HUDEP-2 (cell line): ENCODE data around the gene STXBP1.
A peak's percentile ranks its signal among the peaks of the same experiment; 100 is the strongest.
"Not testable (repeated sequence)": the region's sequence is repeated elsewhere in the genome, so short reads cannot be mapped to it uniquely, and the experiment has no call there.

Source experiments
- DNase-seq, 76 experiments: peaks; one replicate each; lab custom pipeline; 2025; ENCODE audit not compliant: unreplicated experiment in 76 of 76; lab: John Stamatoyannopoulos, UW

STXBP1 gene

DNA sequence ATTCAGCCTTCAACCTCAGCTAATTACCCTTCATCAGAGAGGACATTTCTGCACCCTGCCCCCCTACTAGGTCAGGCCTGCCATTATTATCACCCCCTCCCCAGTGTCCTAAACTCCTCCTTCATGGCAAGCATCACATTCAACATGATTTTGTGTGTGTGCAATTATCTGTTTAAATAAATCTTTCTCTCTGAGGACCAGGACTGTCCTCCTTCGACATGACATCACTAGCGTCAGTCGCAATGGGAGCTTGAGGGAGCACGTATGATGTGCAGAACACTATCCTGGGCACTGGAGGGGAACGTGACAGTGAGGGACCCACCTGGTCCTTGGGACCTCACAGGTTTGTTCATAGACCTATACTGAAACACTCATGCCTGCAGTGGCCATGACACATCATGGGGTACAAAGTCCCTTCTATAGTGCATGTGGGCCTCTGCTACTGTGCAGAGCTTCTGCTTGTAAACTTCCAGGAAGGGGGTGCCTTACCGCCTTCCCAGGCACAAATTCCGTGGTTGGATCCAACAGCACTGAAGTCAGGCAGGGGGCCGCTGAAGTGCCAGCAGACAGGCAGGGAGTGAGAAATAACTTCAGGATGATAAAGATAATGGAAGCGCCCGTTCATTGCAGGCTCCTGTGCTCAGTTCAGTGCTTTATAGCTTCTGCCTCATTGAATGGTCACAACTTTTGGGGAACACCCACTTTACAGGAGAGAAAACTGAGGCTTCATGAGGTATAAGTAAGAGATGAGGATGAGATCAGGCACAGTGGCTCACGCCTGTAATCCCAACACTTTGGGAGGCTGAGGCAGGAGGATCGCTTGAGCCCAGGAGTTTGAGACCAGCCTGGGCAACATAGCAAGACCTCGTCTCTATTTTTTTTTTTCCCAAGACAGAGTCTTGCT is 36.0 kb upstream of the STXBP1 start:
- no peak for DNase-seq

DNA sequence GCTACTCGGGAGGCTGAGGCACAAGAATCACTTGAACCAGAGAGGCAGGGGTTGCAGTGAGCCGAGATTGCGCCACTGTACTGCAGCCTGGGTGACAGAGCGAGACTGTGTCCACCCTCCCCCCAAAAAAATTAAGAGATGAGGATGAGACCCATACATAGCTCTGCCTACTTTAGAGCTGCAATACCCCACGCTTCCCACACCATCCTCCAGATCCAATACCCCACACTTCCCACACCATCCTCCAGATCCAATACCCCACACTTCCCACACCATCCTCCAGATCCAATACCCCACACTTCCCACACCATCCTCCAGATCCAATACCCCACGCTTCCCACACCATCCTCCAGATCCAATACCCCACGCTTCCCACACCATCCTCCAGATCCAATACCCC is 34.9 kb upstream of the STXBP1 start:
- not testable (repeated sequence) for DNase-seq

DNA sequence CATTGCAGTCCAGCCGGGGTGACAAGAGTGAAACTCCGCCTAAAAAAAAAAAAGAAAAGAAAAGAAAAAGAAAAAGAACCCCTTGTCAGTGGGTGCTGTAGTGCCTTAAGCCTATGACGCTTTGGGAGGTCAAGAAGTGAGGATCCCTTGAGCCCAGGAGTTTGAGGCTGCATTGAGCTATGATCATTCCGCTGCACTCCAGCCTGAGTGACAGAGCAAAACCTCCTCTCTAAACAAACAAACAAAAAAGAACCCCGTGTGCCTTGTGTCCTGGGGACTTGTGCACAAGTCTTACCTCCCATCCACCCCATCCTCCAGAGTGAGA is 33.5 kb upstream of the STXBP1 start:
- DNase-seq, result no peak

DNA sequence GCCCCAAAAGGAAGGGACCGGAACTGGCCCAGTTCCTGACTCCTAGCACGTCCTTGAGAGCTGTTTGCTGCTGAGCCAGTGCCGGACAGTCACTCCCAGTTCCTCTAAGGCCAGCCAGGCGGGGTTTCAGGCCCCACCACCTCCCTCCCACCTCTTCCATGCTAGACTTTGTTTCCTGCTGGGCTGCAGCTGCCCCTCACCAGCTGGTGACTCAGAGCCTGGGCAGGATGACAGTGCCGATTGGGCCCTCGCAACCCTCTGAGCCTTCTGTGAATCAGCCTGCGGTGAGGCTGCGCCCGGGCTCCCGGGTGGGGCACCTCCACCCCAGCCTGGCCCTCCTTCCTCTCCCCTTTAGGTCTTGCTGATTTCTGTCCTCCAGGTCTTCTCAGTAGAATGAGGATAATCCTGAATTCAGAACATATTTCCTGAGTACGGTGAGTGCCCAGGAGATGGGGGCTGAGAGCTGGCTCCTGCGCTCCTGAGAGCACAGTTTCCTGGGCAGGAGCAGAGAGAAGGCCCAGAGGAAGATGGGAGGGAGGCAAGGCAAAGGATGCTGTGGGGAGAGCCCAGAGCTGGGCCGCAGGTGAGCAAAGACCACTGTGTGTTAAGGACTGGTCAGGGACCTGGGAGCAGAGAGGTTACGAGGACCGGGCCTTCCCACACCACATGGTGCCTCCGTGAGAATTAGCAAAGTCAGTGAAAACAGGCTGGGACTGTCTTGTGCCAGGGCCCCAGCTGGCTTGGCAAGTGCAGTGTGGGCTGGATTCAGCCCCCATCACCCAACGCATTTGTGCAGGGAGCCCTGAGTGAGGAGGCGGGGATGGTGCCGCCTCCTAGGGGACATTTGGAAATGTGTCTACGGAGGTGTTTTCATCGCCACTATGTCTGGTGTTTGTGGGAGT is 32.9 kb upstream of the STXBP1 start:
- peak in 73 of 76 experiments; percentile 17 to 93 (median 80) for DNase-seq

DNA sequence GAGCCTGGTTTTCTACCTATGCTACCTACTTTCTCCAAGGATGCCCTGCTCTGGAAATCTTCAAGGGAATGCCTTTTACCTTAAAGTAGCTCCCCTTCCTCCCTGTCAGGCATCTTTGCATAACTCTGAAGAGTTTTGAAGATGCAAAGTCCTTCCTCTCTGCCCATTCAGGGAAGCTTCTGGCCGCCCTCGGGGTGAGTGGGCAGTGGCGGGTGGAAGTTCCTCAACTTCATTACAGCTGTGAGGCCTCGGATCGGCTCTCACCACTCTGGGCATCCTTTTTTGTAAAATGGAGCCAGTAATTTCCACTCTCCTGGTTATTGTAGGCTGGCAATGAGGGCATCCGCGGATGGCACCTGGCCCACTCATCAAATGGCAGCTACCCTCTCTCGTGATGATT is 31.7 kb upstream of the STXBP1 start:
- no peak for DNase-seq

DNA sequence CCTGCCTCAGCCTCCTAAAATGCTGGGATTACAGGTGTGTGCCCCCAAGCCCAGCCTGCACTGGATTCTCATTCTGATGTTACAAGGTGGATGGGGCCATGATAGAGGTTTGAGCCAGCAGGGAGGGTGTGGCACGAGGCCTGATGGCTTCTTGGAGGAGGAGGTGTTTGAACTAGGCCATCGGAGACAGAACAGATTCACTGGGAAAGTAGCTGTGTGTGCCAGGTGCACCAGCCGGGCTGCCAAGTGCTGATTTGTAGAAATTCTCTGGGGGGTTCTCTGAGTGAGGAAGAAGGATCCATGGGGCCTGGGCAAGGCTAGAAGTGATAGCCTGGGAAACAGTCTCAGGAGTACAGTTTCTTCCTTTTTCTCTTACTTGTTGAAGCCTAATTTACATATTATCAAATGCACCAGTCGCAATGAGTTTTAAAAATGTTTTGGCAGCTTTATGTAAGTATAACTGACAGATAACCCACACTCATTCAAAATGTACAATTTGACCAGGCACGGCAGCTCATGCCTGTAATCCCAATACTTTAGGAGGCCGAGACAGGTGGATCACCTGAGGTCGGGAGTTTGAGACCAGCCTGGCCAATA is 31.1 kb upstream of the STXBP1 start:
- peak in 1 of 76 experiments; percentile 7 for DNase-seq

DNA sequence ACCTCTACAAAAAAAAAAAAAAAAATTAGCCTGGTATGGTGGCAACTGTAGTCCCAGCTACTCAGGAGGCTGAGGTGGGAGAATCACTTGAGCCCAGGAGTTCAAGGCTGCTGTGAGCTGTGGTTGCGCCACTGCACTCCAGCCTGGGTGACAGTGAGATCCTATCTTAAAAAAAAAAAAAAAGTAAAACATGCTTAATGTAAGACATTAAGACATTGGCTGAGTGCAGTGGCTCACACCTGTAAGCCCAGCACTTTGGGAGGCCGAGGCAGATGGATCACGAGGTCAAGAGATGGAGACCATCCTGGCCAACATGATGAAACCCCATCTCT is 27.6 kb upstream of the STXBP1 start:
- DNase-seq, result not testable (repeated sequence)

DNA sequence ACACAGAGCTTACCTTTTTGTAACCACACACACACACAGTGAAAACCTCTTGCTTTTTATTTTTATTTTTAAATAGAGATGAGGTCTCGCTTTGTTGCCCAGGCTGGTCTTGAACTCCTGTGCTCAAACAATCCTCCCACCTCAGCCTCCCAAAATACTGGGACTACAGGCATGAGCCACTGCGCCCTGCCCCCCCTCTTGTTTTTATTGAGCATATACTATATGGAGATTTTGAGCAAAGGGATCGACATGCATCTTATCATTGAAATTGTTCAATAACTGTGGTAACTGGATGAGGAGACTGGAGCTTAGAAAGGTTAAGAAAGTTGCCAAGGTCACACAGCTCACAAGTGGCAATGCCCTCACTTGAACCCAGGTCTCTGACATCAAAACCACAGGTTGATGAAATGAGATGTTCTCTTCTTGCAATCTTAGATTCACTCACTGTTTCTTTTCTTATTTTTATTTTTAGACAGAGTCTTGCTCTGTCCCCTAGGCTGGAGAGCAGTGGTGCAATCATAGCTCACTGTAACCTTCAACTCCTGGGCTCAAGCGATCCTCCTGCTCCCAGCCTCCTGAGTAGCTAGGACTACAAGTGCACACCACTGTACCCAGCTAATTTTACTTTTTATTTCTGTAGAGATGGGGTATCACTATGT is 26.8 kb upstream of the STXBP1 start:
- DNase-seq, result no peak

DNA sequence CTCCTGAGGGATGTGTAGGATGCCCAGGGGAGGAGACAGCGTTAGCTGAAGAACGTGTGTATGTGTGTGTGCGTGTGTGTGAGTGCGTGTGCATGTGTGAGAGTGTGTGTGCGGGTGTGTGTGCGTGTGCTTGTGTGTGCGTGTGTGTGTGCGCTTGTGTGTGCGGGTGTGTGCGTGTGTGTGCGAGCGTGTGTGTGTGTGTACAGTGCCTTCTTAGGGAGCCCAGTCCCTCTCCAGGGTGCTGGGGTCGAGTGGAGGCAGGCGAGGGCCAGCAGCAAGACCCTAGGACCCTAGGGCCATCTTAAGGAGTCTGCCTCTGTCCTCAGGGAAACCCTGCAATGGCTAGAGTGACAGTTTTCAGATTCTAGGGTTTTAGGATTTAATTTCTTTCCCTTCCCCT is 26.0 kb upstream of the STXBP1 start:
- DNase-seq, result no peak

DNA sequence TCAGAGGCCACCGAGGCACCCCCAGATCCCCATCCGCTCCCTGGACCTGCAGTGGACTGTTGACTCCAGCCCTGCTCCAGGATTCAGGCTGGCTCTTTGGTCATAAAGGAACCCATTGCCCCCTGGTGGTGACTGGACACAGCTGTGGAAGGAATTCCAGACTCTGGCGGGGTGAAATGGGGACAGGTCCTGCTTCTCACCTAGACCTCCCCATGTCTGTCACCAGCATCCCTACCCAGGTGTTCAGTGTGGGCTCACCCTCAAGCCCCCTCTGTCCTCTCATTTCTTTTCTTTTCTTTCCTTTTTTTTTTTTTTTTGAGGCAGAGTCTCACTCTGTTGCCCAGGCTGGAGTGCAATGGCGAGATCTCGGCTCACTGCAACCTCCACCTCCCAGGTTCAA is 25.5 kb upstream of the STXBP1 start:
- peak in 60 of 76 experiments; percentile 18 to 77 (median 48) for DNase-seq

DNA sequence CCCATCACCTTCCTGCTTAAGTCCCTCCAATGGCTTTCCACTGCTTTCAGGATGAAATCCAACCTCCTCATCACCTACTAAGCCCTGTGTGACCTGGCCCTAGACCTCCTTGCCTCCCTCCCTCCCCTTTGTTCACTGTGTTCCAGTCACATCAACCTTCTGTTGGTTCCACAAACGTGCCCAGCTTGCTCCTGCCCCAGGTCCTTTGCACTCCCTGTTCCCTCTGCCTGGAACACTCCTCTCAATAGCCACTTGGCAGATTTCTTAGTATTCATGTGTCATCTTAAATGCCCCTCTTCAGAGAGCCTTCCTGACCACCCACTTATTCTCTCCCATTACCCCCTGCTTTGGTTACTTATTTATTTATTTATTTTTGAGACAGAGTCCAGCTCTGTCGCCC is 24.1 kb upstream of the STXBP1 start:
- DNase-seq, result no peak

DNA sequence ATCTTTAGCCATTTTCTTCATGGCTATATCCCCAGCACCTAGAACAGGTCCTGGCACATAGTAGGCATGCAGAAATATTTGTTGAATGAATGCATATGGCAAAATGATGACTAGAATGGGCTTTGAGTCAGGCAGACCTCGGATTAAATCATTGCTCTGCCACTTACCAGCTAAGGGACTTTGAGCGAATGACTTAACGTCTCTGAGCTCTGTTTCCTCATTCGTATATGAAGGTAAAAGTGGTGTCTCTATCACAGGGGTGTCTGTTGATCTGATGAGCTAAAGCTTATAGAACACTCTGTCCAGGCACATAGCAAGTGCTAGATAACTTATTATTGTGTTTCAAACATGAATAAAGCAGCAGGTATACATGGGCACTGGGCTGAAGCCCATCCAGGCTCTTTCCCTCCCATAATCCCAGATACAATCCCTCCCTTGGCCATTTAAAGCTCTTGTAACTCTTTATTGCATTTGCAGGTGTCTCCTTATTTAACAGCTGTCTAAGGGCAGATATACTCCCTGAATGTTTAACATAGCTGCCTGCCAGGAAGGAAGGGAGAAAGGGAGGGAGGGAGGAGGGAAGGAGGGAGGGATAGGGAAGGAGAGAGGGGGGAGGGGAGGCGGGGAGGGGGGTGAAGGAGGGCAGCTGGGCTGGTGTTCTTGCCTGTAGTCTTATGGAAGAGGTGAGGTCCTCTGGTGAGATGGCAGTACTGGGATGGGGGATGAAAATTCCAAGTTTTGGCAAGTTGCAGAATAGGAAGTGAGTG is 23.2 kb upstream of the STXBP1 start:
- no peak for DNase-seq

DNA sequence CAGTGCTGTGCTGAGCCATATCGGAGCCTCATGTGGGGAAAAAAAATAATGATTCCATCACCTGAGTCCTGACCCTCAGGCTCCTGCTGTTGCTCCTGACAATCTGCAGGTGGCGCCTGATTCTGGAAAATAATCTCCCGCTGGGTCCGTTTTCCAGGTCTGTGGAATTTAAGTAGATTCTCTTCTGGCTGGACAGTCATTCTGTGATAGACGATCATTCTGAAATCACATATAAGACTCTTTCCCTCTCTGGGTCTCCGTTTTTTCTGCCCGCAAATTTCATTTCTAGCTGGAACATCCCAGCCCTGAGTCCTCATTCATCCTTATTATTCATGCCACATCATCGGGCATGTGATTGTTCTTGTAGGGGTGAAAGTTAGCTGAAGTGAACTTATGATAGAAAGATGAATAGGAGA is 22.1 kb upstream of the STXBP1 start:
- peak in 27 of 76 experiments; percentile 7 to 47 (median 30) for DNase-seq

DNA sequence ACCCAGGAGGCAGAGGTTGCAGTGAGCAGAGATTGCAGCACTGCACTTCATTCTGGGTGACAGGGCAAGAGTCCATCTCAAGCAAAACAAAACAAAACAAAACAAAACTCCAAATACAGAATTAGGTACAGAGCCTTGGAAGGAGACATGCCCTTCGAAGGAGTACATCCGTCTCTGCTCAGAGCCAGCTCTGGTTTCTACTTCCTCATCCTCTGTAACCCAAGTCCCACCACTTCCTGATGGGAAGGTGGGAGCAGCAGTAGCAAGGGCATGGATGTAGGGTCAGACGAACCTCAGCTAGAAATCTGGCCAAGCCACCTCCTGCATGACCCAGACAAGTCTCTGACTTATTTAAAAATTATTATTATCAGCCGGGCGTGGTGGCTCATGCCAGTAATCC is 16.5 kb upstream of the STXBP1 start:
- DNase-seq, result no peak

DNA sequence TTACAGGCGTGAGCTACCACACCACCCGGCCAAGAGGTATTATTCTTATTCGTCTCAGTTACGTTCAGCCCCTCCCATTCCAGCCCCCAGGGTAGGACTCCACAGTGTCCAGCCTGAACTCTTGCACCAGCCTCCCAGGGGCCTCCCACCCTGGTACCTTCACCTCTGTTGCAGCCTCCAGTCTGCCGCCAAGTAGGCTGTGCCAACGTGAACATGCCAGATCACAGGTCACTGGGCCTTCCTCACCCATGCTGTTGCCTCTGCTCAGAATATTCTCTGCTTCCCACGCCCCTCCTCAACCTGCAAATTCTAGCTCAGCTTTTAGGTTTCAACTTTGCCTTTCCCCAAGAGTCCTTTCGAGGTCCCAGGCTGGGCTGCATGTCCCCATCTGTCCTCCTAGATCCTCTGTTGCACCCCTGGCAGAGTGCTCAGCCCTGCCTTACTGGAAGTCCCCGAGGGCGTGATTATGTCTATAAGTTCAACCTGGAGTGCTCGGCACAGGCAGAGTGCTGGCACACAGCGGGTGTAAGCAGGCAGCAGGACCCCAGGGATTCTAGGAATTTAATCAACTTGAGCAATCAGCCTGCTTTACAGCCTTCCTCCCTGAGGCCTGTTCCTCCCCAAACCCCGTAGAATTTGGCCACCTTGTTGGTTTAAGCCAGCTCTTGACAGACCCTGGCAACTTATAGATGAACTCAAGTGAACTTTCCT is 13.1 kb upstream of the STXBP1 start:
- DNase-seq, result no peak

DNA sequence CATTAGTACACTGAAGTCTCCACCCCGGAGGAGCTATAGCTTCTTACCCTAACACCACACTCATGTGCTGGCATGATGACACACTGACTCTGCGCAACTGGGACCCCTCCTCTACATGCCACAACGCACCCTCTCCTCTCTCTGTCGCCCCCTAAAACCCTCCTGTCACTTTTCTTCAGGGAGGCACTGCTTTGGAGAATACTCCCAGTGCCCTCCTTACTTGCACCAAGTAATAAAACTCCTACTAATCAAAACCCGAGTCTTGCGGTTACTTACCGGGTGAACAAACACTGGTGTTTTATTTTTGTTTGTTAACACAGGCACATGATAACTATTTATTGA is 12.6 kb upstream of the STXBP1 start:
- no peak for DNase-seq

DNA sequence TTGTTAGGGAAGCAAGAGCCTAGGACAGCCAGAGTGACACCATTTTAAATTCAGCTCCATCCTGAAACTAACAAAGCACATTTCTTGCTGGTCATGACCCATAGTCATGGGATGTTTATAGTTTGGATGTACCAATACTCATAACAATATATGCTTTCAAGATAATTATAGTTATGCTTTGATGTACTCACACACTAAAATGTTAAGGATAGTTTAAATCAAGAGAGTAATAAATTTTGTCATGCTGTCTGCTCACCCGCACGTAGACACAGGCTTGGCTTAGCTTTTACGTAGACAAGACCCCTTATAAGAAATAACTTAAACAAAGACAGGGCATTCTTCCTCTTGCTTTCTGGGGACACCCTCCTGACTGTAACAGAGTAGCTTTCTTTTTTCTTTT is 8.9 kb upstream of the STXBP1 start:
- no peak for DNase-seq

DNA sequence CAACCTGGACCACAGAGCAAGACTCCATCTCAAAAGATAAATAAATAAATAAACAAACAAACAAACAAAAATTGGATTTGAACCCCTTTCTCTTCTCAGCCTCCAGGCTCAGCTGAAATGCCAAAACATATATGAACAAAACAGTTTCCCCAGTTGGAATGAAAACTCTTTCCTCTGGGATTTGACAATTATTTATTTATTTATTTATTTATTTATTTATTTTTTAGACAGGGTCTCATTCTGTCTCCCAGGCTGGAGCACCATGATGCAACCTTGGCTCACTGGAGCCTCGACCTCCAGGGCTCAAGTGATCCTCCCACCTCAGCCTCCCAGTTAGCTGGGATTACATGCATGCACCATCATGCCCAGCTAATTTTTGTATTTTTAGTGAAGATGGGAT is 6.0 kb upstream of the STXBP1 start:
- no peak for DNase-seq

DNA sequence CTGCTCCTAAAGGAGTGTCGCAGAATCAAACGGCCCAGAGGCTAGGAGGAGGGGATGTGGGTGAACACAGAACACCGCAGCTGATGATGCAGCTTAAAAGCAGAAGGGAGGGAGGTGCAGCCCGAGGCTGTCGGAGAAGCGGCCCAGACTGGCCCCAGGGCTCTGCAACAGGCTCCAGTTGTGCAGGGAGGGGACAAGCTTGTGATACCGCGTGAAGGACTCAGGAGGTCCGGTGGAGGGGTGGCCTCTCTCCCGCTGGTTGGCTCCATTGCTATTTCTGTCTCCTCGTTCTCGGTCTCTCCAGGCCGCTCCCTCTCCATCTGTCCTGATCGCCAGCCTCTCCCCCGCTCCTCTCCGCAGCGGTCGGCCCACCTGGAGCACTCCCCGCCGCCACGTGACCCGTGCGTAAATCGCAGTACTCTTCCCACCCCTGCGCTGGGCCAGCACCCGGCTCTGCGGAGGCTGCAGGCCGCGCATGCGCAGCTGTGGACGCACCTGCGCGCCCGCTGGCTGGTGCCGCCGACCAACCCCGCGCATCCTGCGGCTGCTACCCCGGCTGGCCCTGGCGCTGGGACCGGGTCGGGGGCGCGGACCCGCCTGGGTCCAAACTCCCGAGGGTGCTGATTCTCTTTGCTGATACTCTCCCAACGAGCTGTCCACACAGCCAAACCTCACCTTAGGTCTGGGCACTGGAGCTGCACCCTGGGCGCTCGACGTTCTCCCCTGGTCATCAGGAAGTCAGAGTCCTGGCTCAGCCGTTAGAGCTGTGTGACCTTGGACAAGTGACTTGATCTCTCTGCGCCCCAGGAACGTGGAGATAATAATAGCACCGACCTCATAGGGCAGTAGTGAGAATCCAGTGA is 3.7 kb upstream of the STXBP1 start:
- peak in 2 of 76 experiments; percentile 3 to 16 for DNase-seq
